NCI-H82 treated with DMSO at 0.1 percent for 48 hours (cell line): ENCODE data around the gene CACNG8.
"Not testable (repeated sequence)": the region's sequence is repeated elsewhere in the genome, so short reads cannot be mapped to it uniquely, and the experiment has no call there.

ENCODE experiments used
- DNase-seq: peaks from one replicate; lab custom pipeline; 2025; ENCODE audit not compliant: unreplicated experiment; lab: John Stamatoyannopoulos, UW

Gene CACNG8

GRCh38 chr19:54030895-54031586 is 68.3 kb downstream of the CACNG8 start:
- DNase-seq = peak; percentile 24

DNA sequence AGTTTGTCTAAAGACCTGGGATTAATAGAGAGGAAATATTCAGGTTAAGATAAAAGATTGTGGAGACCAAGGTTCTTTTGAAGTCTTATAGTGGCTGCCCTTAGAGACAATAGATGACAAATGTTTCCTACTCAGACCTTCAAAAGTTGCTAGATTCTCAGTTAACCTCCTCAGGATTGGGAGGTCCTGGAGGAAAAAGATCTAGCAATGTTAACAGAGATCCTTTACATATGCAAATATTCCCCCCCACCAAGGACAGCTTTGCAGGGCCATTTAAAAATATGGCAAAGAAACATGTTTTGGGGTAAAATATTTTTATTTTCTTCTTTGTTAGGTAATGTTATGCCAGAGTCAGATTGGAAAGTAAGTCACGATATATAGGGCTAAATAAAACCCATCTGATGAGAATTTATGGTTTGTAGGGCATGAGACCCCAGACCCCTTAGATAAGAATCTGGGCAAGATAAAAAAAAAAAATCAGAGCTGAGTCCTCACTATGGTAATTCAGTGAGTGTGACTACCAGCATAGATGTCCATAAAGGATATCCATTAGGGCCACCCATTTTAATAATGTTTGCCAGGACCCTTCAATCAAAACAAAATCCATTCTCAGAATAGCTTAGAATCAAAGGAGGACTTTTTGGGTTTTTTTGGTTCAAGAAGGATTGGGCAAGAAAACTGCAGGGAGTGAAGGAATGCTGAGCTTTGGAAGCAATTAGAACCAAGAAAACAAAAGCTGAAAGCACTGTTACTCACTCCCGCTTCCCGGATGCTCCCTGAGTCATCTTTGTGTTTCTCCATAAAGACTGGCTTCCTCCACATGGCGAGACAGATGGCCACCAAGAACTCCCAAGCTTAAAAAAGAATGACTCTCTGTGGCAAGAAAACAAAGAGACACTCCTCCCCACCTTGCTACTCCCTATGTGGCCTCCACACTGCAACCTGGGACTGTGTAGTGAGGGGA is 72.8 kb downstream of the CACNG8 start:
- DNase-seq = no peak

- not testable (repeated sequence) for DNase-seq
Observed at GRCh38 chr19:54036542-54036941, 73.8 kb downstream of the CACNG8 start.
